Measurements from ENCODE around the gene CDH4.

GRCh38 chr20:61779176-61779965, 527.3 kb downstream of the CDH4 start:
- TF ChIP-seq EZH2 (IDR thresholded peaks at IDR 0.05; ENCODE audit: low read length) (no peak), CTCF (optimal IDR thresholded peaks at IDR 0.05 in 1 of 3, IDR thresholded peaks at IDR 0.05 in 1 of 3, conservative IDR thresholded peaks at IDR 0.05 in 1 of 3; ENCODE audit: extremely low read depth in 1 of 3, insufficient read depth in 2 of 3, low read length in 3 of 3) (no peak)

Measured in keratinocyte (primary cell).